Trophoblast cell (in vitro differentiated cells and primary cell): ENCODE data around the gene PAQR7.
A peak's percentile ranks its signal among the peaks of the same experiment; 100 is the strongest.

Experiments
- DNase-seq, 2 donors: peaks; one replicate each; pipeline ENCODE4 v3.0.0-alpha.2; 2016
- H2AFZ ChIP-seq: 2 replicates; pipeline ENCODE4 v1.6.1; 2013; ENCODE audit warnings: low read length, moderate library complexity, mild to moderate bottlenecking; ENCODE audit not compliant: insufficient read depth, poor library complexity
- H2AK5ac ChIP-seq: 2 replicates; pipeline ENCODE4 v1.6.1; 2013; ENCODE audit warnings: mild to moderate bottlenecking, low read length
- H2BK120ac ChIP-seq: 2 replicates; pipeline ENCODE4 v1.6.1; 2013; ENCODE audit warnings: low read length, mild to moderate bottlenecking, moderate library complexity; ENCODE audit not compliant: insufficient read depth, poor library complexity
- H2BK12ac ChIP-seq: 2 replicates; pipeline ENCODE4 v1.6.1; 2013; ENCODE audit warnings: mild to moderate bottlenecking, low read length, moderate library complexity
- H2BK5ac ChIP-seq: 2 replicates; pipeline ENCODE4 v1.6.1; 2013; ENCODE audit warnings: low read length, low read depth, moderate library complexity, mild to moderate bottlenecking; ENCODE audit not compliant: poor library complexity
- H3K14ac ChIP-seq: 2 replicates; pipeline ENCODE4 v1.6.1; 2013; ENCODE audit warnings: mild to moderate bottlenecking, low read length
- H3K18ac ChIP-seq: 2 replicates; pipeline ENCODE4 v1.6.1; 2013; ENCODE audit warnings: mild to moderate bottlenecking, low read length
- H3K23ac ChIP-seq: 2 replicates; pipeline ENCODE4 v1.6.1; 2013; ENCODE audit warnings: low read length
- H3K27ac ChIP-seq: 2 replicates; pipeline ENCODE4 v1.5.1; 2013; ENCODE audit warnings: low read depth, mild to moderate bottlenecking, inconsistent platforms, low read length, moderate library complexity
- H3K27me3 ChIP-seq: 2 replicates; pipeline ENCODE4 v1.6.1; 2013; ENCODE audit warnings: inconsistent platforms, mild to moderate bottlenecking, low read length, moderate library complexity; ENCODE audit not compliant: insufficient read depth
- H3K36me3 ChIP-seq, 2 experiments: 1 replicate in 1 of 2; 2 replicates in 1 of 2; pipeline ENCODE4 v1.6.1; 2013; ENCODE audit warnings: low read length in 2 of 2, mild to moderate bottlenecking in 2 of 2, moderate library complexity in 1 of 2; ENCODE audit not compliant: insufficient read depth in 2 of 2, control insufficient read depth in 1 of 2
- H3K4ac ChIP-seq: 2 replicates; pipeline ENCODE4 v1.6.1; 2013; ENCODE audit warnings: low read depth, mild to moderate bottlenecking, low read length, moderate library complexity
- H3K4me1 ChIP-seq, 2 experiments: 1 replicate in 1 of 2; 2 replicates in 1 of 2; pipeline ENCODE4 v1.6.1; 2013; ENCODE audit warnings: low read length in 2 of 2, mild to moderate bottlenecking in 2 of 2, moderate library complexity in 1 of 2; ENCODE audit not compliant: insufficient read depth in 2 of 2, control insufficient read depth in 1 of 2
- H3K4me2 ChIP-seq: 2 replicates; pipeline ENCODE4 v1.6.1; 2013; ENCODE audit warnings: inconsistent platforms, mild to moderate bottlenecking, low read length, moderate library complexity
- H3K4me3 ChIP-seq: 2 replicates; pipeline ENCODE4 v1.5.1; 2013; ENCODE audit warnings: mild to moderate bottlenecking, low read depth, low read length, inconsistent platforms
- H3K79me1 ChIP-seq: one replicate; pipeline ENCODE4 v1.6.1; 2013; ENCODE audit warnings: low read length
- H3K79me2 ChIP-seq: 2 replicates; pipeline ENCODE4 v1.6.1; 2013; ENCODE audit warnings: low read length, mild to moderate bottlenecking; ENCODE audit not compliant: control insufficient read depth, insufficient read depth, poor library complexity
- H3K9ac ChIP-seq: 2 replicates; pipeline ENCODE4 v1.6.1; 2013; ENCODE audit warnings: mild to moderate bottlenecking, low read length
- H3K9me3 ChIP-seq: 2 replicates; pipeline ENCODE4 v1.6.1; 2013; ENCODE audit warnings: low read depth, mild to moderate bottlenecking, control low read depth, inconsistent platforms, low read length; ENCODE audit not compliant: insufficient read depth
- H4K12ac ChIP-seq: 2 replicates; pipeline ENCODE4 v1.6.1; 2013; ENCODE audit warnings: low read depth, mild to moderate bottlenecking, low read length, moderate library complexity
- H4K8ac ChIP-seq: 2 replicates; pipeline ENCODE4 v1.6.1; 2013; ENCODE audit warnings: low read depth, mild to moderate bottlenecking, low read length, moderate library complexity
- H4K91ac ChIP-seq: one replicate; pipeline ENCODE4 v1.6.1; 2013; ENCODE audit warnings: low read depth, mild to moderate bottlenecking, low read length, moderate library complexity
- WGBS: extraction: QIAGEN DNeasy Blood & Tissue Kit; methylation state at CpG from one replicate; pipeline ENCODE4 v1.1.7; 2013; ENCODE audit warnings: missing lambda C conversion rate; ENCODE audit not compliant: insufficient read length, insufficient coverage; ENCODE audit errors: extremely low coverage; 5-methylcytosine and 5-hydroxymethylcytosine counted together

PAQR7 gene

GRCh38 chr1:25913206-25913605 is 37.7 kb upstream of the PAQR7 start:
- Histone ChIP-seq H3K14ac (no peak overlapping the region), H3K4me2 (no peak overlapping the region)

GRCh38 chr1:25912076-25912831 is 36.7 kb upstream of the PAQR7 start:
- Histone ChIP-seq H2BK5ac (no peak overlapping the region), H3K9ac (no peak overlapping the region), H2BK12ac (no peak overlapping the region), H3K27ac (no peak overlapping the region), H4K91ac (no peak overlapping the region), H2AK5ac (no peak overlapping the region), H3K4me1 (peaks cover 4 to 6% of the 10 kb centered on the region in 2 experiments), H4K12ac (no peak overlapping the region), H3K14ac (no peak overlapping the region), H3K4me3 (no peak overlapping the region), H3K27me3 (no peaks in the 10 kb centered on the region), H3K4ac (no peak overlapping the region), H3K23ac (no peak overlapping the region), H4K8ac (no peak overlapping the region), H2BK120ac (no peak overlapping the region), H3K18ac (no peak overlapping the region), H3K4me2 (no peak overlapping the region), H2AFZ (no peak overlapping the region), H3K9me3 (no peaks in the 10 kb centered on the region), H3K79me1 (no peaks in the 10 kb centered on the region), H3K36me3 (no peaks in the 10 kb centered on the region), H3K79me2 (no peaks in the 10 kb centered on the region)
- DNase-seq, result peak in 1 of 2 donors; percentile 76
- no CpG with 5 or more reads among the region's 5 CpGs for WGBS

More at GRCh38 chr1:25913206-25913605, 37.7 kb upstream of the PAQR7 start:
- Histone ChIP-seq H2AK5ac (no peak overlapping the region), H2BK12ac (no peak overlapping the region), H3K27me3 (no peaks in the 10 kb centered on the region), H3K79me2 (no peaks in the 10 kb centered on the region), H3K4ac (no peak overlapping the region), H3K23ac (no peak overlapping the region), H3K18ac (no peak overlapping the region), H3K9ac (no peak overlapping the region), H2BK5ac (no peak overlapping the region), H3K79me1 (no peaks in the 10 kb centered on the region), H2AFZ (no peak overlapping the region), H4K8ac (no peak overlapping the region), H3K9me3 (no peaks in the 10 kb centered on the region), H4K91ac (no peak overlapping the region), H3K27ac (no peak overlapping the region), H3K36me3 (no peaks in the 10 kb centered on the region), H2BK120ac (no peak overlapping the region), H4K12ac (no peak overlapping the region), H3K4me3 (no peak overlapping the region), H3K4me1 (peaks cover 4 to 6% of the 10 kb centered on the region in 2 experiments)
- peak; percentile 65 to 78 for DNase-seq

DNA sequence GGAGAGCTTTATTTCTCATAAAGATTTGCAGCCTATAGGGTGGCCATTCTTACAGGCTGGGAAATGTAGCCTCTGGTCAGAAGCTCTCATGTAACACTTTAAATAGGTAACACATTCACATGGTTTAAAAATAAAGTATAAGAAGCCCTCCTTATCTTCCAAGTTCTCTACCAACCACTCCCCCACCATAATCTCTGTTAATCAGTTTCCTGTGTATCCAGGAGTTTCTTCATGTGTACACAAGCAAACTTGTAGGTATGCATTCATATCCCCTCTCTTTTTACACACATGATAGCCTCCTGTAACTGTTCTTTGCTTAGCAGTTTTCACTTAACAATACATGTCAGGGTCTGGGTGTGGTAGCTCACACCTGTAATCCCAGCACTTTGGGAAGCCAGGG is 35.7 kb upstream of the PAQR7 start:
- Histone ChIP-seq H3K79me1 (peaks cover 4% of the 10 kb centered on the region), H3K9me3 (no peaks in the 10 kb centered on the region), H3K4me2 (no peak overlapping the region), H2AFZ (no peak overlapping the region), H4K91ac (no peak overlapping the region), H3K9ac (no peak overlapping the region), H3K4me1 (peaks cover 10 to 11% of the 10 kb centered on the region in 2 experiments), H3K27ac (no peak overlapping the region), H3K79me2 (peaks cover 4% of the 10 kb centered on the region), H2BK5ac (no peak overlapping the region), H4K8ac (no peak overlapping the region), H3K18ac (no peak overlapping the region), H3K4me3 (no peak overlapping the region), H3K23ac (no peak overlapping the region), H3K4ac (no peak overlapping the region), H2BK12ac (no peak overlapping the region), H3K14ac (no peak overlapping the region), H2BK120ac (no peak overlapping the region), H3K27me3 (no peaks in the 10 kb centered on the region), H4K12ac (no peak overlapping the region), H3K36me3 (no peaks in the 10 kb centered on the region), H2AK5ac (no peak overlapping the region)
- no peak for DNase-seq

DNA sequence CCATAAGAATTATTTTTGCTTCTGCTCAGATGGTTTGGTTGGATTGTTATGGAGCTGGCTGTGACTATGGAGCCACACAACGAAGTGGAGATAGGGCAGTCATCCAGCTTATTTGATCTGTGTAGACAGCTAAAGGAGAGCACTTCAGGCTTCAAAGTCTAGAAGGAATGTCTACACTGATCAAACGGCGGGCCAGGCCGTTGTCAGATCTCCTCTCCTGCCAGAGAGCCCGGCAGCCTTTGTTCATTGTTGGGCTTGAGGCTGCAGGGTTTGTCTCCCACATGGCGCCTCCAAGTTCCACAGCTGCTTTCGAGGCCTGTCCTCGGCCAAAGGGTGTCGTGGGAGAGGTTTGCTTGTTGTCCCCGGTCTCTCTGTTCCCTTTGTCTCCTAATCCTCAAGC is 33.5 kb upstream of the PAQR7 start:
- no peaks in the 10 kb centered on the region for H3K9me3 ChIP-seq
- H3K23ac ChIP-seq, result no peak overlapping the region
- peaks cover 10% of the 10 kb centered on the region for H3K79me1 ChIP-seq
- WGBS, result no CpG with 5 or more reads among the region's 10 CpGs
- peaks cover 12% of the 10 kb centered on the region for H3K79me2 ChIP-seq
- H3K4ac ChIP-seq, result no peak overlapping the region
- no peak overlapping the region for H3K4me3 ChIP-seq
- H2AK5ac ChIP-seq, result no peak overlapping the region
- H3K18ac ChIP-seq, result no peak overlapping the region
- no peak overlapping the region for H2AFZ ChIP-seq
- no peak overlapping the region for H3K14ac ChIP-seq
- no peak overlapping the region for H3K4me2 ChIP-seq
- H3K9ac ChIP-seq, result no peak overlapping the region
- no peak overlapping the region for H2BK120ac ChIP-seq
- H3K36me3 ChIP-seq, result peaks cover 0 to under 1% of the 10 kb centered on the region in 2 experiments
- no peak overlapping the region for H2BK5ac ChIP-seq
- H3K27me3 ChIP-seq, result no peaks in the 10 kb centered on the region
- DNase-seq, result no peak
- no peak overlapping the region for H3K27ac ChIP-seq
- no peak overlapping the region for H2BK12ac ChIP-seq
- H4K8ac ChIP-seq, result no peak overlapping the region
- no peak overlapping the region for H4K12ac ChIP-seq
- peaks cover 10 to 12% of the 10 kb centered on the region in 2 experiments for H3K4me1 ChIP-seq
- H4K91ac ChIP-seq, result no peak overlapping the region
